ENCODE results near the gene PACS1.
A peak's percentile ranks its signal among the peaks of the same experiment; 100 is the strongest.

The PACS1 gene

GRCh38 chr11:66056501-66056900 lies 13.6 kb upstream of the PACS1 start:
- Mint-ChIP-seq H3K4me1 (ENCODE audit: low read depth in 2 of 2) (peaks cover 18 to 23% of the 10 kb centered on the region in 2 donors), H3K36me3 (ENCODE audit: insufficient read depth) (peaks cover 91% of the 10 kb centered on the region), H3K27ac (peak overlapping the region in 1 of 2 donors; percentile 77), H3K4me3 (no peak overlapping the region), H3K9me3 (no peaks in the 10 kb centered on the region), H3K27me3 (no peaks in the 10 kb centered on the region)
- no peak for DNase-seq
- ATAC-seq (replicated peaks) = no peak

- Mint-ChIP-seq H3K4me3 (no peak overlapping the region), H3K9me3 (no peaks in the 10 kb centered on the region), H3K36me3 (ENCODE audit: insufficient read depth) (peaks cover 98% of the 10 kb centered on the region), H3K27me3 (no peaks in the 10 kb centered on the region), H3K4me1 (ENCODE audit: low read depth in 2 of 2) (peaks cover 11 to 17% of the 10 kb centered on the region in 2 donors), H3K27ac (peak overlapping the region in 1 of 2 donors; percentile 46)
- ATAC-seq (replicated peaks) = no peak
- DNase-seq = no peak
Observed at GRCh38 chr11:66059966-66060680, 9.9 kb upstream of the PACS1 start.

GRCh38 chr11:66061268-66061667 lies 8.8 kb upstream of the PACS1 start:
- Mint-ChIP-seq H3K4me3 (no peak overlapping the region), H3K4me1 (ENCODE audit: low read depth in 2 of 2) (peaks cover 9 to 15% of the 10 kb centered on the region in 2 donors), H3K36me3 (ENCODE audit: insufficient read depth) (peaks cover 98% of the 10 kb centered on the region), H3K27me3 (no peaks in the 10 kb centered on the region), H3K9me3 (no peaks in the 10 kb centered on the region), H3K27ac (peak overlapping the region in 1 of 2 donors; percentile 46)
- ATAC-seq (replicated peaks) (no peak), DNase-seq (no peak)

- H3K4me1 Mint-ChIP-seq (ENCODE audit: low read depth in 2 of 2) = peaks cover 18 to 26% of the 10 kb centered on the region in 2 donors
- no peak overlapping the region for H3K27ac Mint-ChIP-seq
Observed at GRCh38 chr11:66062408-66062807, 7.7 kb upstream of the PACS1 start.

GRCh38 chr11:66063900-66064299 lies 6.2 kb upstream of the PACS1 start:
- DNase-seq (no peak), ATAC-seq (replicated peaks) (no peak)
- Mint-ChIP-seq H3K27me3 (no peaks in the 10 kb centered on the region), H3K27ac (peak overlapping the region in 1 of 2 donors; percentile 1), H3K9me3 (no peaks in the 10 kb centered on the region), H3K4me3 (no peak overlapping the region), H3K4me1 (ENCODE audit: low read depth in 2 of 2) (peaks cover 29 to 37% of the 10 kb centered on the region in 2 donors), H3K36me3 (ENCODE audit: insufficient read depth) (peaks cover 98% of the 10 kb centered on the region)

More at GRCh38 chr11:66062408-66062807, 7.7 kb upstream of the PACS1 start:
- no peaks in the 10 kb centered on the region for H3K27me3 Mint-ChIP-seq
- H3K4me3 Mint-ChIP-seq = no peak overlapping the region
- peaks cover 98% of the 10 kb centered on the region for H3K36me3 Mint-ChIP-seq (ENCODE audit: insufficient read depth)
- ATAC-seq (replicated peaks) = no peak
- no peak for DNase-seq
- no peaks in the 10 kb centered on the region for H3K9me3 Mint-ChIP-seq

- no peak for ATAC-seq (replicated peaks)
- H3K27me3 Mint-ChIP-seq = no peaks in the 10 kb centered on the region
- peak overlapping the region; percentile 1 to 60 for H3K27ac Mint-ChIP-seq
- no peak for DNase-seq
- no peak overlapping the region for H3K4me3 Mint-ChIP-seq
- no peaks in the 10 kb centered on the region for H3K9me3 Mint-ChIP-seq
- peaks cover 32 to 43% of the 10 kb centered on the region in 2 donors for H3K4me1 Mint-ChIP-seq (ENCODE audit: low read depth in 2 of 2)
- peaks cover 98% of the 10 kb centered on the region for H3K36me3 Mint-ChIP-seq (ENCODE audit: insufficient read depth)
Observed at GRCh38 chr11:66064571-66064970, 5.5 kb upstream of the PACS1 start.

- Mint-ChIP-seq H3K27me3 (no peaks in the 10 kb centered on the region), H3K4me1 (ENCODE audit: low read depth in 2 of 2) (peaks cover 37 to 49% of the 10 kb centered on the region in 2 donors), H3K36me3 (ENCODE audit: insufficient read depth) (peaks cover 86% of the 10 kb centered on the region), H3K27ac (peak overlapping the region; percentile 91), H3K9me3 (no peaks in the 10 kb centered on the region), H3K4me3 (no peak overlapping the region)
- ATAC-seq (replicated peaks) (no peak), DNase-seq (no peak)
Observed at GRCh38 chr11:66066751-66067150, 3.3 kb upstream of the PACS1 start.

- no peak for ATAC-seq (replicated peaks)
- no peak overlapping the region for H3K4me3 Mint-ChIP-seq
- no peaks in the 10 kb centered on the region for H3K9me3 Mint-ChIP-seq
- peaks cover 77% of the 10 kb centered on the region for H3K36me3 Mint-ChIP-seq (ENCODE audit: insufficient read depth)
- H3K4me1 Mint-ChIP-seq (ENCODE audit: low read depth in 2 of 2) = peaks cover 45 to 58% of the 10 kb centered on the region in 2 donors
- H3K27me3 Mint-ChIP-seq = no peaks in the 10 kb centered on the region
- DNase-seq = no peak
- H3K27ac Mint-ChIP-seq = peak overlapping the region; percentile 91
Observed at GRCh38 chr11:66067640-66068039, 2.4 kb upstream of the PACS1 start.

GRCh38 chr11:66068154-66068821 lies 1.8 kb upstream of the PACS1 start:
- H3K36me3 Mint-ChIP-seq (ENCODE audit: insufficient read depth) = peaks cover 71% of the 10 kb centered on the region
- peak overlapping the region in 1 of 2 donors; percentile 80 for H3K4me3 Mint-ChIP-seq
- DNase-seq = peak; percentile 66 to 73 (median 71)
- ATAC-seq (replicated peaks) = peak; percentile 21
- peak overlapping the region; percentile 91 for H3K27ac Mint-ChIP-seq
- no peaks in the 10 kb centered on the region for H3K27me3 Mint-ChIP-seq
- peaks cover 51 to 60% of the 10 kb centered on the region in 2 donors for H3K4me1 Mint-ChIP-seq (ENCODE audit: low read depth in 2 of 2)
- no peaks in the 10 kb centered on the region for H3K9me3 Mint-ChIP-seq

- Mint-ChIP-seq H3K4me1 (ENCODE audit: low read depth in 2 of 2) (peaks cover 49 to 63% of the 10 kb centered on the region in 2 donors), H3K27ac (peak overlapping the region; percentile 91), H3K9me3 (no peaks in the 10 kb centered on the region), H3K27me3 (no peaks in the 10 kb centered on the region), H3K4me3 (peak overlapping the region; percentile 80 to 86), H3K36me3 (ENCODE audit: insufficient read depth) (peaks cover 73% of the 10 kb centered on the region)
- DNase-seq = peak in 1 of 3 experiments; percentile 41
- peak; percentile 6 for ATAC-seq (replicated peaks)
Observed at GRCh38 chr11:66068923-66069714, 953 bp upstream of the PACS1 start.

GRCh38 chr11:66070604-66071380 lies 720 bp downstream of the PACS1 start:
- Mint-ChIP-seq H3K4me3 (peak overlapping the region; percentile 93 to 96), H3K4me1 (ENCODE audit: low read depth in 2 of 2) (peaks cover 49 to 63% of the 10 kb centered on the region in 2 donors), H3K27ac (peak overlapping the region; percentile 88 to 94), H3K36me3 (ENCODE audit: insufficient read depth) (peaks cover 71% of the 10 kb centered on the region), H3K27me3 (no peaks in the 10 kb centered on the region), H3K9me3 (no peaks in the 10 kb centered on the region)
- ATAC-seq (replicated peaks) = peak; percentile 7
- DNase-seq = no peak

GRCh38 chr11:66071381-66071801 lies 1.3 kb downstream of the PACS1 start:
- H3K4me1 Mint-ChIP-seq (ENCODE audit: low read depth in 2 of 2) = peaks cover 51 to 63% of the 10 kb centered on the region in 2 donors
- DNase-seq (no peak), ATAC-seq (replicated peaks) (no peak)
- peak overlapping the region; percentile 93 to 96 for H3K4me3 Mint-ChIP-seq
- H3K9me3 Mint-ChIP-seq = no peaks in the 10 kb centered on the region
- peak overlapping the region; percentile 88 to 94 for H3K27ac Mint-ChIP-seq
- H3K36me3 Mint-ChIP-seq (ENCODE audit: insufficient read depth) = peaks cover 71% of the 10 kb centered on the region
- H3K27me3 Mint-ChIP-seq = no peaks in the 10 kb centered on the region

- Mint-ChIP-seq H3K4me1 (ENCODE audit: low read depth in 2 of 2) (peaks cover 45 to 56% of the 10 kb centered on the region in 2 donors), H3K36me3 (ENCODE audit: insufficient read depth) (peaks cover 67% of the 10 kb centered on the region), H3K27ac (peak overlapping the region; percentile 88 to 94)
Observed at GRCh38 chr11:66072081-66072480, 2.0 kb downstream of the PACS1 start.

More at GRCh38 chr11:66072081-66072480, 2.0 kb downstream of the PACS1 start:
- no peak for DNase-seq
- ATAC-seq (replicated peaks) = no peak
- H3K9me3 Mint-ChIP-seq = no peaks in the 10 kb centered on the region
- H3K27me3 Mint-ChIP-seq = no peaks in the 10 kb centered on the region
- H3K4me3 Mint-ChIP-seq = peak overlapping the region; percentile 93 to 96

Data from effector memory CD8-positive, alpha-beta T cell (primary cell).